ENCODE data around the gene PRKCB.

GRCh38 chr16:24140730-24141129 lies 304.9 kb downstream of the PRKCB start:
- no peak for TF ChIP-seq CTCF (IDR thresholded peaks at IDR 0.05)
- TF ChIP-seq POLR2A (IDR thresholded peaks at IDR 0.05), result no peak
- TF ChIP-seq EP300 (IDR thresholded peaks at IDR 0.05), result no peak
- no peak for TF ChIP-seq POLR2AphosphoS5 (IDR thresholded peaks at IDR 0.05)

Measured in gastroesophageal sphincter (tissue), 3 donors.